ENCODE measurements around the gene GBP1.
"Not testable (repeated sequence)": the region's sequence is repeated elsewhere in the genome, so short reads cannot be mapped to it uniquely, and the experiment has no call there.

Gene GBP1, protein sequence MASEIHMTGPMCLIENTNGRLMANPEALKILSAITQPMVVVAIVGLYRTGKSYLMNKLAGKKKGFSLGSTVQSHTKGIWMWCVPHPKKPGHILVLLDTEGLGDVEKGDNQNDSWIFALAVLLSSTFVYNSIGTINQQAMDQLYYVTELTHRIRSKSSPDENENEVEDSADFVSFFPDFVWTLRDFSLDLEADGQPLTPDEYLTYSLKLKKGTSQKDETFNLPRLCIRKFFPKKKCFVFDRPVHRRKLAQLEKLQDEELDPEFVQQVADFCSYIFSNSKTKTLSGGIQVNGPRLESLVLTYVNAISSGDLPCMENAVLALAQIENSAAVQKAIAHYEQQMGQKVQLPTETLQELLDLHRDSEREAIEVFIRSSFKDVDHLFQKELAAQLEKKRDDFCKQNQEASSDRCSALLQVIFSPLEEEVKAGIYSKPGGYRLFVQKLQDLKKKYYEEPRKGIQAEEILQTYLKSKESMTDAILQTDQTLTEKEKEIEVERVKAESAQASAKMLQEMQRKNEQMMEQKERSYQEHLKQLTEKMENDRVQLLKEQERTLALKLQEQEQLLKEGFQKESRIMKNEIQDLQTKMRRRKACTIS

GRCh38 chr1:89065079-89065868 is at the start of gene GBP1:
Gene GBP1 (minus strand): TSS chr1:89065208. CDS start chr1:89063234, 1,974 bp downstream.
- peak in 1 of 2 experiments; percentile 27 for DNase-seq

DNA sequence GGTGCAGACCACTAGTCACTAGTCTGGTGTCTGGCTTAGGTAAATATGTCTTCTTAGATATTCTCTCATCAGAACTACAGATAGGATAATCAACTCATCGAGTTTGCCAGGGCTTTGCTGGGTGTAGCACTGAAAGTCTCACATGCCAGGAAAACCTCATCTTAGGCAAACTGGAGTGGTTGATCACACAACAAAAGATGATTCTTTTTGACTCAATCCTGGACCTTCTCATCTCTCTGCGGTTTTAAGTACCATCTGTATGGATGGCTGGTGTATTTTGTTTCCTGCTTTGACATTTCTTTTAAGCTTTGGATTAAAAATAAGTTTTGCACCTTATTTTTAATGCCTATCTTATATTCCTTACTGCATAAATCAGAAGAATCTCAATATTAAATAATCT is 49.7 kb upstream of the GBP1 start:
- no peak for DNase-seq

DNA sequence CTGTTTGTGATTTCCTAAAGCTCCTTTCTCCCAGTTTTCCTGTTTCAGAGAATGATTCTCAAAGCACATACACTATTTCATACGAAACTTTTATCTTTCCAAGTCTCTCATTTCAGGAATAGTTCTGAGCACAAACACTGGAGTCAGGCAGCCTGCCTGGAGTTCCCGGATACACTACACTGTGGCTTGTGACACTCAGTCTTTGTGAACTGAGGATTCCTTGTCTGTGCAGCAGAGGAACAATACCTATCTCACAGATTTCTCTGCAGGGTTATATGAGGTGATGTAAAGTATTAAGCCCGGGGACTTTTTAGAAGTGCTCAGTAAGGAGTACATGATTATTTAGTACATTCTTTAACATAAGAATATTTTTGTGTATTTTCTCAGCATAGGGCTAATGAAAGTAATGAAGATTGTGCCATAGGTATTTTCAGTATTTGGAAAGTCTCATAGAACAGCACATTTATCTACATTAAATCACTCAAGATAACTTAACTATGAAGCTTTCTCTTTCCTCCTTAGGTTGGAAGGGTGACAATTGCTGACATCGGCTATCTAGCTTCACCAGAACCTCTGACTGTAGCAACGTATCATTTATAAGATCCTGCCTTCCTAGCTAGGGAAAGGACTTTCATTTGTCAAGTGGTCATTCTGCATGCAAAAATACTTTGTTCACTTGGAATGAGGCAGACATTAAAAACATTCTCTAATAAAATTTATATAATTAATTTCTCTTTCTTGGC is 48.0 kb upstream of the GBP1 start:
- DNase-seq, result no peak

GRCh38 chr1:89104687-89105086 is 39.7 kb upstream of the GBP1 start:
- DNase-seq, result no peak

- no peak for DNase-seq
Measured at GRCh38 chr1:89104147-89104546, 39.1 kb upstream of the GBP1 start.

DNA sequence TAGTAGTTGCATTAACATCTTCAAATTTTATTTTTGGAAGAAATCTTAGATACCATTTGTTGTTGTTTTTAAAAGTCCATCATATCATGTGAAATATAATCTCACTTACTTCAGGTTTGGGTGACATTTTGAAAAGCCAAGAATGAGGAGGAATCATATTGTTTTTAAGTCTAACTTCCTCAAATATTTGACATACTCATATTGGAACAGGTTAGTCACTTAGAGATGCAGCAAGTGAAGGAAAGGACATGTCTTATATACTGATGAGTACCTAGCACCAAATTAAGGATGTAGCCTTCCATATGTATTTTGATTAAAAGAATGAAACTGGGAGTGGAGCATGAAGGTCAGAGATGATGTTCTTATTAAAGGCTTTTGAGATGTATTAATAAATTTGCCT is 37.0 kb upstream of the GBP1 start:
- no peak for DNase-seq

- DNase-seq, result no peak
Measured at GRCh38 chr1:89100412-89100811, 35.4 kb upstream of the GBP1 start.

DNA sequence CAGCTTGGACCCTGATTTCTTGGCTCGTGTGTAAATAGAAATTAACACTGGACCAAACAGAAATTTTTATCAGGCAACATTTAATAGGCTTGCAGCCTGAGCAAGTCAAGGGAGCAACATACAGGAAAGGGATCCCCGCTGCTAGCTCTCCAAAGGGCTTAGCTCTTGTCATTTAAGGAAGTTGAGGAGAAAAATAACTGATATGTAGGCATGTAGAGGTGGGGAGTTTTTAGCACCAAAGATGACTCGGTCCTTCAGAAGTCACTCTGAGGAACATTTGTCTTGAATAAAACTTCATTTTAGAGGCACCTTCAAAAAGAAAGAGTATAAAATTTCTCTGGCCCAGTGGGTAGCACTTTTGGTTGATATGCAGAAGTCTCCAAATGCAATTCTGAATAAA is 33.8 kb upstream of the GBP1 start:
- DNase-seq, result no peak

- no peak for DNase-seq
Measured at GRCh38 chr1:89095737-89096136, 30.7 kb upstream of the GBP1 start.

DNA sequence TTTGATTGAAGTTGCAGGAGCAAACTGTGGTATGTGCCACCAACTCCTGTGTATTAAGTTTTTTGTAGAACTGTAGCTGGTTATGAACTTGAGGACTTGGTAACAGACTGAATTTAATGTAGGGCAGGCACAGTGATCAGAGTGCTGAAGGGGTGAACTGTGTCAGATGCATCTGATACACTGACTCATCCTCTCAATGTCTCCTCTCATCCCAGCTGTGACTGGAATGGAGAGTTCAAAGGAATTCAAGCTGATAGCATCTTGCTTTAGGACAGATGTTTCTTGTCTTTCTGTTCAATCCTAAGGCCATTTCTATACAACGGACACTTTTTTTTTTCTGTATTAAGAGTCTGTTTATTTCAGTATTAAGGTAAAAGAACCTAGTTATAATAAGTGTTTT is 25.0 kb upstream of the GBP1 start:
- no peak for DNase-seq

- no peak for DNase-seq
Measured at GRCh38 chr1:89088572-89088971, 23.6 kb upstream of the GBP1 start.

GRCh38 chr1:89087241-89087640 is 22.2 kb upstream of the GBP1 start:
- DNase-seq, result no peak

DNA sequence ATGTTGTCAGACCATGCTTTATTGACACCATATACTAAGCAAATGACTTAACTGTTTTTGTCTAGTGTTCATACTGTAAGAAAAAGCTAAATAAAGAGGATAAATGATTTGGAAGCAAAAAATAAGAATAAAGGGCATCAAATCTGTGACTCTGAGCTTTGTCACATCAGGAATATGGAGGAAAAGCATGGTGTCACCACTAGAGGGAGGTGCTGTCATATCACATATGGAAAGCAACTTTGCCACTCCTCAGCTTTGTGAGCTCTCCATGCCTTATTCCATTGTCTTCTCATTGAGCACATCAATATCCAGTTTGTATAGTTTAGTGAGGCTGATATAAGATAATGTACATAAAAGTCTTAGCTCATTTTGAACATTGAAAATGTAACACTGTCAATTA is 20.8 kb upstream of the GBP1 start:
- peak; percentile 45 to 49 for DNase-seq

DNA sequence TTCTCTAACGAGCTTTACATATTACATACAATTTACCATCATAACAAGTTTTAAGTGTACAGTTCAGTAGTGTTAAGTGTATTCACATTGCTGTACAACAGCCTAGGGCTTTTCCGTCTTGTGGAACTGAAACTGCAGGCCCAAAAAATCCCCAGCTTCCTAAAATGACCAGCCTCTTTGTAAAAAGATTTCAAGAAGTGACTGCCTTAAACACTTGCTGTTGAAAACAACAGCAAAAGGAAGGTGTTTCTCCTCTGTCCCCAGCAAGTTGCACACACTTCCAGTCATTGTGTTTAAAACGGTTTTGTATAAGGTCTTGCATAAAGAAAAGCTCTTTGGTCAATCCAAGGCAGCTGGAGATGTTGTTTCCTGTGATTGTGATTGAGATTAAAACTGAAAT is 16.0 kb upstream of the GBP1 start:
- DNase-seq, result no peak

DNA sequence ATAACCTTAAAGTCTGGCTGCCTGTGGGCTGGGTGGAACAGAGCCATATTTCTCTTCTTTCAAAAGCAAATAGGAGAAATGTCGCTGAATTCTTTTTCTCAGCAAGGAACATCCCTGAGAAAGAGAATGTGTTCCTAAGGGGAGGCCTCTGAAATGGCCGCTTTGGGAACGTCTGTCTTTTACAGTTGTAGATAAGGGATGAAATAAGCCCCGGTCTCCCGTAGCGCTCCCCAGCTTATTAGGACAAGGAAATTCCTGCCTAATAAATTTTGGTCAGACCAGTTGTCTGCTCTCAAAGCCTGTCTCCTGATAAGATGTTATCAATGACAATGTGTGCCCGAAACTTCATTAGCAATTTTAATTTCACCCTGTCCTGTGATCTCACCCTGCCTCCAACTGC is 15.1 kb upstream of the GBP1 start:
- DNase-seq, result not testable (repeated sequence)

DNA sequence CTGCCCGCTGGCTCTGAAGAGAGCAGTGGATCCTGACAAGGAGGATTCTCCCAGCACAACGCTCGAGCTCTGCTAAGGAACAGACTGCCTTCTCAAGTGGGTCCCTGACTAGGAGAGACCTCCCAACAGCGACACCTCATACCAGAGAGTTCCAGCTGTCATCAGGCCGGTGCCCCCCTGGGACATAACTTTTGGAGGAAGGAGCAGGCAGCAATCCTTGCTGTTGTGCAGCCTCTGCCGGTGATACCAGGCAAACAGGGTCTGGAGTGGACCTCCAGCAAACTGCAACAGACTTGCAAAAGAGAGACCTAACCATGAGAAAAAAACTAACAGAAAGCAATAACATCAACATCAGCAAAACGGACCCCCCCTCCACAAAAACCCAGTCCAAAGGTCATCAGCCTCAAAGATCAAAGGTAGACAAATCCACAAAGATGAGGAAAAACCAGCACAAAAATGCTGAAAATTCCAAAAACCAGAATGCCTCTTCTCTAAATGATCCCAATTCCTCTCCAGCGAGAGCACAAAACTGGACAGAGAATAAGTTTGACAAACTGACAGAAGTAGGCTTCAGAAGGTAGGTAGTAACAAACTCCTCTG is 7.6 kb upstream of the GBP1 start:
- not testable (repeated sequence) for DNase-seq

- DNase-seq, result no peak
Measured at GRCh38 chr1:89070509-89070908, 5.5 kb upstream of the GBP1 start.

GRCh38 chr1:89069951-89070350 is 4.9 kb upstream of the GBP1 start:
- no peak for DNase-seq

GRCh38 chr1:89068291-89068690 is 3.3 kb upstream of the GBP1 start:
- DNase-seq, result no peak

DNA sequence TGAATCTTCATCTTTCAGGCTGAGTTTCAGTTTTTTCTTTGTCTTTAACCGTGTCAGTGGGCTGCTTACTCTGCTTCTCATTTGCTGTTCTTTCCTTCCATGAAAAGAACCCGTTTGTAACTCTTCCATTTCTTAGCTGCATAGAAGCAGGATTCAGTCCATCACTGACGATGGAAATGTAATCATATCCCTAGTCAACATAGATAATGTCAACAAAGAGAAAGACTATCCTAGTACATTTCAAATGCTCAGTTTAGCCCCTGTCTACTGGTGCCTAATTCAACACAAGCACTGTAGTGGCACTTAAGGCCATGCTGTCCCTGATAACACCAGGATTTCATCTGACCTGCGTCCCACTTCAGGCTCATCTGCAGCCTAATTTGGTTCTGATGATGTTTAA is 376 bp downstream of the GBP1 start:
- no peak for DNase-seq

DNA sequence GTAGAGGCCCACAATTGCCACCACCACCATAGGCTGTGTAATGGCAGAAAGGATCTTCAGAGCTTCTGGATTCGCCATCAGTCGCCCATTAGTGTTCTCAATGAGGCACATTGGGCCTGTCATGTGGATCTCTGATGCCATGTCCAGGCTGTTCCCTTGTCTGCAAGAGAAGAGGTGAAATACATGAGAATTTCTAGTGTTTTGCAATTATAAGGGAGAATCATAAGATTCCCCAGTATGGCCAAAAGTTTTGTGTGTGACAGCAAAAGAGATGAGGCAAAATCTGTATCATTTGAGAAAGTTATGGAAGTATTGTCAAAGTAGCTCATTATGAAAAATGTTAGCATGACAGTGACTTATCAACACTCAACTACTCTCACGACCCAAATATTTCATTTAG is 1.9 kb downstream of the GBP1 start:
- DNase-seq, result no peak

- DNase-seq, result no peak
Measured at GRCh38 chr1:89060091-89060490, 4.9 kb downstream of the GBP1 start.

DNA sequence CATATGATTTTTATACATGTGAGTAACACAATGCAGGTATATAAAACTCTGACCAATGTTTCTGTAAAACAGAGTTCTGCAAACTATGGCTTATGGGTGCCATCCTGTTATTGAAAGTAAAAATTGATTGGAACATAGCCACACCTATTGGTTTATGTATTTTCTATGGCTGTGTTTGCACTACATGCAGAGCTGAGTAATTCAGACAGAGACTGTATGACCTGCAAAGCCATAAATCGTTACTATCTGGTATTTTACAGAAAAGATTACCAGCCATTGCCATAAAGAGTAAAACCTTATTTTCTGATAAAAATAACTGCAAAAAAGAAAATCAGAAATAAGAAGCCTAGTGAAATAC is 13.1 kb downstream of the GBP1 start:
- no peak for DNase-seq
